ENCODE results near the gene ANAPC16. TPM values are rescaled to one million over a fixed set of nuclear protein-coding genes. Genes with fewer than 3 reads are reported as not detected.
A peak's percentile ranks its signal among the peaks of the same experiment; 100 is the strongest.

Gene ANAPC16
- total and polyA plus RNA-seq, 2 of the 4 experiments (the other 2 are of a cell fraction) = 25.2 to 26.3 TPM

DNA sequence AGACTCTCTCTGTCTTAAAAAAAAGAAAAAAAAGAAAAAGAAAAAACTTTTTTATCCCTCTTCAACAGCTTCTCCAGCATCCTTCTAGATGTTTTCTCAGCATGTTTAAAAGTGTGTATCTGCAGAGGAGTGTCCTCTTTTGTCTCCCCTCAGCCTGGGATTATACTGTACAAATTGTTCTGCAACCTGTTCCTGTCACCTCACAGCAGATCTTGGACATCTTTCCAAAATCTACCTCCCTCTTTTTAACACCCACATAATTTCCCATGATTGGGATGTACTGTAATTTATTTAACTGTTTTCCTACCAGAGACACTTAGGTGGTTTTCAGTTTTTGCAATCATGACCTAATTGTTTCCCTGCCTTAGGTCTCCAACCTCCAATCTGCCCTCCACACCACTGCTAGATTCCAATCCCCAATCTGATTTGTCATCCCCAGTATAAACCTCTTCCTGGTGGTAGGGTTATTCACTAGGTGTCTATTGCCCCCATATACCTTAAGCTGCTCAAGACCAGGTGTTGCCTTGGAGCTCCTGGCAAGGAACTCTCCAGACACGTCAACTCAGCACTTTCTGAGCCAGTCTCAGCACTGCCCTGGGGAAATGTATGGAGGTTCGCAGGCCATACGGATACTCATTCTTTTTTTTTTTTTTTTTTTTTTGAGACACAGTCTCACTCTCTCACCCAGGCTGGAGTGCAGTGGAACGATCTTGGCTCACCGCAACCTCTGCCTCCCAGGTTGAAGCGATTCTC, 40.3 kb downstream of the ANAPC16 start:
- intact Hi-C loops (cut with micrococcal nuclease) = no loop called here

More for the DNA sequence above, 40.3 kb downstream of the ANAPC16 start:
- H3K23ac ChIP-seq (ENCODE audit: low read depth, low read length) = no peak overlapping the region
- no TSS peak for BruUV-seq (replicated peaks)
- in situ Hi-C loops (cut with MboI; ENCODE audit: low sequenced_read_pairs) = no loop called here
- H2BK20ac ChIP-seq (ENCODE audit: low read depth, low read length) = 0 out of 2 replicates have a peak overlapping the region, but pooled peaks have one; percentile 1
- no peak overlapping the region for H3K9ac ChIP-seq (ENCODE audit: low read depth, low read length)
- no peak overlapping the region for H2BK5ac ChIP-seq (ENCODE audit: low read depth, low read length, poor library complexity, severe bottlenecking)
- dilution Hi-C loops (cut with HindIII; ENCODE audit: low sequenced_read_pairs, unreplicated experiment) = no loop called here
- H3K4me3 ChIP-seq (ENCODE audit: insufficient read depth, low read depth, low read length) = no peak overlapping the region
- H3K9me3 ChIP-seq (ENCODE audit: control insufficient read depth, insufficient read depth, low read length) = no peaks in the 10 kb centered on the region
- peak; percentile 81 for TF ChIP-seq MAFK (IDR thresholded peaks at IDR 0.05; ENCODE audit: low read depth, low read length)
- TF ChIP-seq MAZ (IDR thresholded peaks at IDR 0.05; ENCODE audit: borderline replicate concordance, low read depth, low read length) = no peak
- no peak for TF ChIP-seq RCOR1 (IDR thresholded peaks at IDR 0.05; ENCODE audit: insufficient replicate concordance, low read length)
- H4K20me1 ChIP-seq (ENCODE audit: insufficient read depth, low read length) = no peaks in the 10 kb centered on the region
- CTCF ChIA-PET = interaction anchor here (1.0 kb wide), 1 partner anchor 130 kb away, joined by 3 read pairs; no protein-coding TSS in a partner anchor
- H4K5ac ChIP-seq (ENCODE audit: low read depth, low read length) = no peak overlapping the region
- no peak overlapping the region for H2AK9ac ChIP-seq (replicated peaks; ENCODE audit: low read depth, low read length, poor library complexity)
- H4K91ac ChIP-seq (ENCODE audit: insufficient read depth, low read depth, low read length) = no peak overlapping the region
- no peak overlapping the region for H2BK15ac ChIP-seq (ENCODE audit: low read depth, low read length)
- H3K14ac ChIP-seq (replicated peaks; ENCODE audit: low read depth, low read length) = no peak overlapping the region
- H3K79me1 ChIP-seq (ENCODE audit: low read depth in 1 of 2, low read length in 2 of 2) = no peaks in the 10 kb centered on the region
- POLR2A ChIA-PET (ENCODE audit: unreplicated experiment) = no interaction called here
- H3K36me3 ChIP-seq (ENCODE audit: control insufficient read depth, insufficient read depth, low read length) = no peaks in the 10 kb centered on the region
- no peak overlapping the region for H3K56ac ChIP-seq (ENCODE audit: extremely low read depth, insufficient read depth, low read length)
- no peak overlapping the region for H3K27ac ChIP-seq (ENCODE audit: insufficient read depth, low read length)
- ATAC-seq (ENCODE audit: low read depth) (no peak), DNase-seq (no peak)
- H2BK120ac ChIP-seq (ENCODE audit: low read depth, low read length) = no peak overlapping the region
- H3K4me1 ChIP-seq (ENCODE audit: control insufficient read depth, insufficient read depth, low read length) = peaks cover 24% of the 10 kb centered on the region
- peaks cover 9% of the 10 kb centered on the region for H3K9me1 ChIP-seq (ENCODE audit: insufficient read depth, low read length)
- H4K8ac ChIP-seq (ENCODE audit: low read depth in 2 of 2, low read length in 2 of 2) = no peak overlapping the region
- H2AFZ ChIP-seq (replicated peaks; ENCODE audit: low read length, poor library complexity) = no peak overlapping the region
- no peaks in the 10 kb centered on the region for H3K27me3 ChIP-seq (ENCODE audit: control insufficient read depth, insufficient read depth, low read length)
- no peak overlapping the region for H3K4me2 ChIP-seq (ENCODE audit: low read depth, low read length)
- no CpG with 5 or more reads among the region's 6 CpGs for WGBS, 2 experiments (ENCODE audit: extremely low coverage in 2 of 2, insufficient read length in 1 of 2)
- H3K18ac ChIP-seq (ENCODE audit: low read depth, low read length) = no peak overlapping the region
- no peak overlapping the region; the same call in 1 of the 2 replicates for H2AK5ac ChIP-seq (ENCODE audit: low read depth, low read length)
- H3K4ac ChIP-seq (ENCODE audit: low read depth, low read length) = no peak overlapping the region
